A549 (cell line): ENCODE data around the gene HOXA4. TPM values are rescaled to one million over a fixed set of nuclear protein-coding genes. Genes with fewer than 3 reads are reported as not detected.

Experiments used
- ATAC-seq, 2 experiments: fragments of 200-7000 bp in 1 of 2; fragments of >200 bp in 1 of 2; cut with Nextera tagmentation in 1 of 2; cut with Tn5 transposase in 1 of 2; 3 replicates each; pipeline versions ENCODE4 v1.8.0 to v1.9.1; 2018 to 2020; ENCODE audit warnings: mild to moderate bottlenecking in 1 of 2, moderate library complexity in 1 of 2
- CTCF ChIA-PET: fragments of 300-600 bp; sonication (Branson Sonifier 250); formaldehyde crosslinking; extraction: SDS; loops from one replicate; lab custom pipeline; 2021; ENCODE audit warnings: antibody characterized with exemption, inconsistent platforms; lab: Yijun Ruan, JAX
- POLR2A ChIA-PET: fragments of 350-600 bp; formaldehyde crosslinking; extraction: SDS; loops from one replicate; lab custom pipeline; 2021; ENCODE audit warnings: antibody characterized with exemption, inconsistent platforms; lab: Yijun Ruan, JAX
- DNase-seq, 2 experiments: peaks; one replicate each; pipeline versions ENCODE4 v3.0.0 to v3.0.0-alpha.2; 2011 to 2016; ENCODE audit warnings: low read depth in 1 of 2, low spot score in 1 of 2
- FAIRE-seq: peaks from 2 replicates; lab custom pipeline; 2011; peaks lifted over from hg19 to GRCh38; lab: Jason Lieb, UNC
- H3K27ac ChIP-seq, 2 experiments: fragments of >200 bp; sonication (Bioruptor Twin); formaldehyde crosslinking; 3 replicates each; pipeline ENCODE4 v1.5.1; 2016 to 2017
- H3K4me1 ChIP-seq: fragments of >200 bp; sonication (Bioruptor Twin); formaldehyde crosslinking; 3 replicates; pipeline ENCODE4 v1.6.1; 2016
- H3K4me2 ChIP-seq: fragments of >200 bp; sonication (Bioruptor Twin); formaldehyde crosslinking; 3 replicates; pipeline ENCODE4 v1.6.1; 2016
- H3K4me3 ChIP-seq: fragments of >200 bp; sonication (Bioruptor Twin); formaldehyde crosslinking; 3 replicates; pipeline ENCODE4 v1.5.1; 2016
- H3K9me3 ChIP-seq: fragments of >200 bp; sonication (Bioruptor Twin); formaldehyde crosslinking; 3 replicates; pipeline ENCODE4 v1.6.1; 2016
- ATOH8 ChIP-seq: fragments of 250-450 bp; sonication (Bioruptor Pico); IDR thresholded peaks from 2 replicates; pipeline ENCODE4 v1.5.0; 2020; ENCODE audit warnings: low read depth, mild to moderate bottlenecking, moderate library complexity
- BHLHE40 ChIP-seq: IDR thresholded peaks from 2 replicates; pipeline ENCODE4 v1.6.1; 2012; ENCODE audit warnings: low read depth, low read length, inconsistent platforms
- CHD2 ChIP-seq: fragments of 150-350 bp; IDR thresholded peaks from 2 replicates; pipeline ENCODE4 v1.6.1; 2014; ENCODE audit warnings: low read length; ENCODE audit not compliant: partially characterized antibody
- CHD4 ChIP-seq: fragments of 200-600 bp; sonication (generic); IDR thresholded peaks from 2 replicates; pipeline ENCODE4 v1.6.1; 2016; ENCODE audit warnings: antibody characterized with exemption, mild to moderate bottlenecking, borderline replicate concordance
- EHMT2 ChIP-seq: fragments of 200-600 bp; sonication (generic); IDR thresholded peaks from 2 replicates; pipeline ENCODE4 v1.6.1; 2016; ENCODE audit warnings: antibody characterized with exemption, low read depth, mild to moderate bottlenecking, moderate library complexity
- EP300 ChIP-seq, 2 experiments: fragments of >200 bp; sonication (Bioruptor Twin); formaldehyde crosslinking; IDR thresholded peaks; 2 replicates in 1 of 2; 3 replicates in 1 of 2; pipeline ENCODE4 v1.6.1; 2016 to 2017
- FOSL2 ChIP-seq, 2 experiments: fragments of 450-650 bp in 1 of 2; fragments of >200 bp in 1 of 2; sonication (Bioruptor Twin) in 1 of 2; formaldehyde crosslinking; IDR thresholded peaks; 2 replicates each; pipeline versions ENCODE4 v1.5.0 to v1.6.1; 2016 to 2020; ENCODE audit warnings: mild to moderate bottlenecking in 1 of 2, moderate library complexity in 1 of 2
- GATA3 ChIP-seq: IDR thresholded peaks from 2 replicates; pipeline ENCODE4 v1.6.1; 2012; ENCODE audit warnings: borderline replicate concordance
- HDAC2 ChIP-seq: fragments of 200-600 bp; sonication (generic); IDR thresholded peaks from 2 replicates; pipeline ENCODE4 v1.6.1; 2016
- HOXA7 ChIP-seq: fragments of 250-450 bp; sonication (Bioruptor Pico); IDR thresholded peaks from 2 replicates; pipeline ENCODE4 v1.5.0; 2020; ENCODE audit warnings: mild to moderate bottlenecking, moderate library complexity
- JUN ChIP-seq, 2 experiments: fragments of >200 bp; sonication (Bioruptor Twin); formaldehyde crosslinking; IDR thresholded peaks; 2 replicates in 1 of 2; 3 replicates in 1 of 2; pipeline ENCODE4 v1.6.1; 2016 to 2017
- JUNB ChIP-seq: fragments of >200 bp; sonication (Bioruptor Twin); formaldehyde crosslinking; IDR thresholded peaks from 2 replicates; pipeline ENCODE4 v1.6.1; 2016
- KDM5A ChIP-seq: fragments of 200-600 bp; sonication (generic); IDR thresholded peaks from 2 replicates; pipeline ENCODE4 v1.6.1; 2016; ENCODE audit warnings: antibody characterized with exemption, mild to moderate bottlenecking
- NFE2L2 ChIP-seq: fragments of 150-350 bp; conservative IDR thresholded peaks from 2 replicates; pipeline ENCODE4 v1.6.1; 2014; ENCODE audit warnings: low read length
- NR3C1 ChIP-seq: fragments of >200 bp; sonication (Bioruptor Twin); formaldehyde crosslinking; IDR thresholded peaks from 3 replicates; pipeline ENCODE4 v1.6.1; 2017
- POLR2A ChIP-seq: IDR thresholded peaks from 2 replicates; pipeline ENCODE4 v1.6.1; 2012; ENCODE audit warnings: mild to moderate bottlenecking, low read length
- POLR2AphosphoS2 ChIP-seq: conservative IDR thresholded peaks from 2 replicates; pipeline ENCODE4 v1.6.1; 2012; ENCODE audit warnings: low read length, improper control_type of control experiment, inconsistent platforms
- RARB ChIP-seq: fragments of 250-450 bp; sonication (Bioruptor Pico); IDR thresholded peaks from 2 replicates; pipeline ENCODE4 v1.8.0; 2021; ENCODE audit warnings: mild to moderate bottlenecking, moderate library complexity
- RCOR1 ChIP-seq: fragments of 150-350 bp; IDR thresholded peaks from 2 replicates; pipeline ENCODE4 v1.6.1; 2014; ENCODE audit warnings: antibody characterized with exemption, low read length, low read depth
- RNF2 ChIP-seq: fragments of 200-600 bp; sonication (generic); IDR thresholded peaks from 2 replicates; pipeline ENCODE4 v1.6.1; 2016; ENCODE audit warnings: low read depth, mild to moderate bottlenecking, antibody characterized with exemption, moderate library complexity, borderline replicate concordance
- SMC3 ChIP-seq: fragments of >200 bp; sonication (Bioruptor Twin); formaldehyde crosslinking; IDR thresholded peaks from 3 replicates; pipeline ENCODE4 v1.6.1; 2018; ENCODE audit warnings: inconsistent platforms
- TP53 ChIP-seq: fragments of 250-450 bp; sonication (Bioruptor Pico); IDR thresholded peaks from 2 replicates; pipeline ENCODE4 v1.5.0; 2021; ENCODE audit warnings: mild to moderate bottlenecking, moderate library complexity
- USF2 ChIP-seq: fragments of 450-650 bp; IDR thresholded peaks from 2 replicates; pipeline ENCODE4 v1.6.1; 2014; ENCODE audit warnings: antibody characterized with exemption
- ZNF302 ChIP-seq: fragments of 250-450 bp; sonication (Bioruptor Pico); IDR thresholded peaks from 2 replicates; pipeline ENCODE4 v1.9.0; 2021; ENCODE audit warnings: inconsistent platforms, mild to moderate bottlenecking, moderate library complexity
- WGBS: methylation state at CpG from one replicate; pipeline ENCODE4 v1.1.6; 2017; ENCODE audit errors: missing lambda C conversion rate; 5-methylcytosine and 5-hydroxymethylcytosine counted together
- polyA plus RNA-seq, 4 experiments: library from polyadenylated mRNA; depleted of rRNA in 3 of 4; stranded (reverse); fragments of >200 nt; fragmentation: RNase III in 1 of 4; extraction: RNeasy Plus Mini Kit Qiagen cat#74134 plus additional on column Dnase treatment in 1 of 4; gene quantifications; 2 replicates in 3 of 4; 3 replicates in 1 of 4; pipeline ENCODE4 v1.2.3, GENCODE V29; 2011 to 2017
- TF ChIP-seq, protein P1 (sequence below): IDR thresholded peaks from 2 replicates; pipeline ENCODE4 v1.6.1; 2012
- TF ChIP-seq, protein P2 (sequence below): fragments of >200 bp; sonication (Bioruptor Twin); formaldehyde crosslinking; IDR thresholded peaks from 2 replicates; pipeline ENCODE4 v1.6.1; 2016
- TF ChIP-seq, protein P3 (sequence below): fragments of 200-600 bp; sonication (generic); IDR thresholded peaks from 2 replicates; pipeline ENCODE4 v1.6.1; 2016; ENCODE audit warnings: antibody characterized with exemption, mild to moderate bottlenecking, moderate library complexity

The HOXA4 gene
- polyA plus RNA-seq, 2 of the 4 experiments (the other 2 are of a cell fraction) = 2.1 to 2.6 TPM

GRCh38 chr7:27167916-27168264 is 37.3 kb upstream of the HOXA4 start:
- no peaks in the 10 kb centered on the region for H3K9me3 ChIP-seq
- no peak for TF ChIP-seq CHD4
- TF ChIP-seq USF2 = no peak
- TF ChIP-seq RNF2 = no peak
- TF ChIP-seq BHLHE40 = no peak
- TF ChIP-seq NR3C1 = no peak
- no peak for TF ChIP-seq POLR2AphosphoS2
- TF ChIP-seq, protein P1, sequence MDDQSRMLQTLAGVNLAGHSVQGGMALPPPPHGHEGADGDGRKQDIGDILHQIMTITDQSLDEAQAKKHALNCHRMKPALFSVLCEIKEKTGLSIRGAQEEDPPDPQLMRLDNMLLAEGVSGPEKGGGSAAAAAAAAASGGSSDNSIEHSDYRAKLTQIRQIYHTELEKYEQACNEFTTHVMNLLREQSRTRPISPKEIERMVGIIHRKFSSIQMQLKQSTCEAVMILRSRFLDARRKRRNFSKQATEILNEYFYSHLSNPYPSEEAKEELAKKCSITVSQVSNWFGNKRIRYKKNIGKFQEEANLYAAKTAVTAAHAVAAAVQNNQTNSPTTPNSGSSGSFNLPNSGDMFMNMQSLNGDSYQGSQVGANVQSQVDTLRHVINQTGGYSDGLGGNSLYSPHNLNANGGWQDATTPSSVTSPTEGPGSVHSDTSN = no peak
- no peak for TF ChIP-seq FOSL2 (IDR thresholded peaks at IDR 0.05)
- no peak for TF ChIP-seq FOSL2 (CRISPR knock-in tag; IDR thresholded peaks at IDR 0.05)
- no peak for TF ChIP-seq RARB (CRISPR knock-in tag)
- TF ChIP-seq JUN (IDR thresholded peaks at IDR 0.05) = no peak
- no peak for TF ChIP-seq ATOH8 (CRISPR knock-in tag)
- no peak for TF ChIP-seq GATA3
- TF ChIP-seq TP53 (CRISPR knock-in tag) = no peak
- FAIRE-seq (no peak), DNase-seq (no peak), ATAC-seq (no peak)
- no peak overlapping the region for H3K4me3 ChIP-seq
- peaks cover 4% of the 10 kb centered on the region; the same call in 1 of the 3 replicates for H3K4me1 ChIP-seq
- CTCF ChIA-PET = interaction anchor here (0.5 to 4.5 kb wide), 5 partner anchors 9 to 638 kb away, joined by 3 to 33 read pairs (median 4); no protein-coding TSS in a partner anchor
- POLR2A ChIA-PET = no interaction called here
- H3K4me2 ChIP-seq = no peak overlapping the region
- 84% methylated on average over 4 of the region's 4 CpGs for WGBS
- no peak overlapping the region for H3K27ac ChIP-seq

- Histone ChIP-seq H3K4me1 (peaks cover 4% of the 10 kb centered on the region; the same call in 1 of the 3 replicates), H3K27ac (no peak overlapping the region)
- TF ChIP-seq NR3C1 (no peak), EP300 (IDR thresholded peaks at IDR 0.05) (no peak), SMC3 (no peak), ZNF302 (CRISPR knock-in tag) (no peak), BHLHE40 (no peak), EHMT2 (no peak), NFE2L2 (no peak), POLR2A (no peak), RCOR1 (no peak), JUNB (no peak), HDAC2 (no peak), RARB (CRISPR knock-in tag) (no peak), KDM5A (no peak), HOXA7 (no peak), CHD2 (no peak)
- TF ChIP-seq, protein P2, sequence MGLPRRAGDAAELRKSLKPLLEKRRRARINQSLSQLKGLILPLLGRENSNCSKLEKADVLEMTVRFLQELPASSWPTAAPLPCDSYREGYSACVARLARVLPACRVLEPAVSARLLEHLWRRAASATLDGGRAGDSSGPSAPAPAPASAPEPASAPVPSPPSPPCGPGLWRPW = no peak
- TF ChIP-seq, protein P3, sequence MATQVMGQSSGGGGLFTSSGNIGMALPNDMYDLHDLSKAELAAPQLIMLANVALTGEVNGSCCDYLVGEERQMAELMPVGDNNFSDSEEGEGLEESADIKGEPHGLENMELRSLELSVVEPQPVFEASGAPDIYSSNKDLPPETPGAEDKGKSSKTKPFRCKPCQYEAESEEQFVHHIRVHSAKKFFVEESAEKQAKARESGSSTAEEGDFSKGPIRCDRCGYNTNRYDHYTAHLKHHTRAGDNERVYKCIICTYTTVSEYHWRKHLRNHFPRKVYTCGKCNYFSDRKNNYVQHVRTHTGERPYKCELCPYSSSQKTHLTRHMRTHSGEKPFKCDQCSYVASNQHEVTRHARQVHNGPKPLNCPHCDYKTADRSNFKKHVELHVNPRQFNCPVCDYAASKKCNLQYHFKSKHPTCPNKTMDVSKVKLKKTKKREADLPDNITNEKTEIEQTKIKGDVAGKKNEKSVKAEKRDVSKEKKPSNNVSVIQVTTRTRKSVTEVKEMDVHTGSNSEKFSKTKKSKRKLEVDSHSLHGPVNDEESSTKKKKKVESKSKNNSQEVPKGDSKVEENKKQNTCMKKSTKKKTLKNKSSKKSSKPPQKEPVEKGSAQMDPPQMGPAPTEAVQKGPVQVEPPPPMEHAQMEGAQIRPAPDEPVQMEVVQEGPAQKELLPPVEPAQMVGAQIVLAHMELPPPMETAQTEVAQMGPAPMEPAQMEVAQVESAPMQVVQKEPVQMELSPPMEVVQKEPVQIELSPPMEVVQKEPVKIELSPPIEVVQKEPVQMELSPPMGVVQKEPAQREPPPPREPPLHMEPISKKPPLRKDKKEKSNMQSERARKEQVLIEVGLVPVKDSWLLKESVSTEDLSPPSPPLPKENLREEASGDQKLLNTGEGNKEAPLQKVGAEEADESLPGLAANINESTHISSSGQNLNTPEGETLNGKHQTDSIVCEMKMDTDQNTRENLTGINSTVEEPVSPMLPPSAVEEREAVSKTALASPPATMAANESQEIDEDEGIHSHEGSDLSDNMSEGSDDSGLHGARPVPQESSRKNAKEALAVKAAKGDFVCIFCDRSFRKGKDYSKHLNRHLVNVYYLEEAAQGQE = no peak
- TF ChIP-seq, all 56 proteins: peak for 0
- DNase-seq (no peak), FAIRE-seq (no peak), ATAC-seq (no peak)
- 94% methylated on average over 50 of the region's 50 CpGs for WGBS
- ChIA-PET POLR2A (no interaction called here), CTCF (interaction anchor here (0.7 to 7.0 kb wide), 7 partner anchors 10 to 1274 kb away, joined by 3 to 160 read pairs (median 3); partner anchors contain the start of genes HOXA5, HOXA6 and HOXA7)
- H3K4me3 ChIP-seq = no peak overlapping the region
- no peaks in the 10 kb centered on the region for H3K9me3 ChIP-seq
- H3K4me2 ChIP-seq = no peak overlapping the region
Observed at GRCh38 chr7:27166531-27167505, 36.3 kb upstream of the HOXA4 start.
